ENCODE data around the gene EDARADD. TPM values are rescaled to one million over a fixed set of nuclear protein-coding genes. Genes with fewer than 3 reads are reported as not detected.

Gene EDARADD
- total RNA-seq, 1 donor from 2014 or later = 1.4 TPM

- Mint-ChIP-seq H3K27ac (no peak overlapping the region), H3K27me3 (ENCODE audit: insufficient read depth, low read depth) (peaks cover 2% of the 10 kb centered on the region)
Measured at GRCh38 chr1:236371083-236371482, 23.0 kb upstream of the EDARADD start.

GRCh38 chr1:236377832-236378535 is 16.1 kb upstream of the EDARADD start:
- no peak for TF ChIP-seq CTCF (IDR thresholded peaks at IDR 0.05)
- no peak for DNase-seq (ENCODE audit: low spot score)
- Histone ChIP-seq H3K27ac (no peak overlapping the region), H2AFZ (replicated peaks) (no peak overlapping the region), H3K9me3 (ENCODE audit: low read depth) (no peaks in the 10 kb centered on the region), H4K20me1 (ENCODE audit: low read depth) (no peaks in the 10 kb centered on the region), H3K27me3 (no peaks in the 10 kb centered on the region), H3K4me3 (no peak overlapping the region), H3K9ac (no peak overlapping the region), H3K4me2 (no peak overlapping the region), H3F3A (ENCODE audit: low read depth) (no peaks in the 10 kb centered on the region), H3K4me1 (no peaks in the 10 kb centered on the region), H3K36me3 (no peaks in the 10 kb centered on the region), H3K79me2 (ENCODE audit: low read depth) (no peaks in the 10 kb centered on the region)
- peaks cover 14% of the 10 kb centered on the region for H3K9me3 Mint-ChIP-seq
- H3K36me3 Mint-ChIP-seq = no peaks in the 10 kb centered on the region
- H3K27me3 Mint-ChIP-seq (ENCODE audit: insufficient read depth, low read depth) = no peaks in the 10 kb centered on the region
- no peaks in the 10 kb centered on the region for H3K4me1 Mint-ChIP-seq
- no peak overlapping the region for H3K4me3 Mint-ChIP-seq
- H3K27ac Mint-ChIP-seq = no peak overlapping the region

More at GRCh38 chr1:236371083-236371482, 23.0 kb upstream of the EDARADD start:
- Mint-ChIP-seq H3K9me3 (no peaks in the 10 kb centered on the region), H3K4me1 (no peaks in the 10 kb centered on the region), H3K36me3 (no peaks in the 10 kb centered on the region), H3K4me3 (no peak overlapping the region)
- DNase-seq (ENCODE audit: low spot score) = no peak
- H2AFZ ChIP-seq (replicated peaks) = no peak overlapping the region
- H3K4me1 ChIP-seq = no peaks in the 10 kb centered on the region
- no peaks in the 10 kb centered on the region for H3K79me2 ChIP-seq (ENCODE audit: low read depth)
- no peaks in the 10 kb centered on the region for H3K36me3 ChIP-seq
- TF ChIP-seq CTCF (IDR thresholded peaks at IDR 0.05) (no peak), EZH2 (IDR thresholded peaks at IDR 0.05) (no peak), EZH2phosphoT487 (IDR thresholded peaks at IDR 0.05) (no peak)
- H3K4me2 ChIP-seq = no peak overlapping the region
- H3F3A ChIP-seq (ENCODE audit: low read depth) = no peaks in the 10 kb centered on the region
- H3K27me3 ChIP-seq = no peaks in the 10 kb centered on the region
- H3K9me3 ChIP-seq (ENCODE audit: low read depth) = no peaks in the 10 kb centered on the region
- no peak overlapping the region for H3K27ac ChIP-seq
- H3K4me3 ChIP-seq = no peak overlapping the region
- no peak overlapping the region for H3K9ac ChIP-seq
- no peaks in the 10 kb centered on the region for H4K20me1 ChIP-seq (ENCODE audit: low read depth)

- Mint-ChIP-seq H3K4me3 (no peak overlapping the region), H3K4me1 (no peaks in the 10 kb centered on the region), H3K27ac (no peak overlapping the region), H3K36me3 (no peaks in the 10 kb centered on the region), H3K9me3 (peaks cover 14% of the 10 kb centered on the region), H3K27me3 (ENCODE audit: insufficient read depth, low read depth) (no peaks in the 10 kb centered on the region)
- no peaks in the 10 kb centered on the region for H4K20me1 ChIP-seq (ENCODE audit: low read depth)
- no peak for DNase-seq (ENCODE audit: low spot score)
- TF ChIP-seq CTCF (IDR thresholded peaks at IDR 0.05) (no peak), EZH2phosphoT487 (IDR thresholded peaks at IDR 0.05) (no peak), EZH2 (IDR thresholded peaks at IDR 0.05) (no peak)
- no peak overlapping the region for H3K4me3 ChIP-seq
- H3K9me3 ChIP-seq (ENCODE audit: low read depth) = no peaks in the 10 kb centered on the region
- H3F3A ChIP-seq (ENCODE audit: low read depth) = no peaks in the 10 kb centered on the region
- H3K79me2 ChIP-seq (ENCODE audit: low read depth) = no peaks in the 10 kb centered on the region
- no peaks in the 10 kb centered on the region for H3K4me1 ChIP-seq
- no peak overlapping the region for H3K9ac ChIP-seq
- H2AFZ ChIP-seq (replicated peaks) = no peak overlapping the region
- no peaks in the 10 kb centered on the region for H3K27me3 ChIP-seq
- H3K36me3 ChIP-seq = no peaks in the 10 kb centered on the region
- no peak overlapping the region for H3K4me2 ChIP-seq
- no peak overlapping the region for H3K27ac ChIP-seq
Measured at GRCh38 chr1:236381565-236382158, 12.4 kb upstream of the EDARADD start.

Measured in neural progenitor cell (in vitro differentiated cells).